ENCODE data around the gene BST1.

BST1 gene, protein sequence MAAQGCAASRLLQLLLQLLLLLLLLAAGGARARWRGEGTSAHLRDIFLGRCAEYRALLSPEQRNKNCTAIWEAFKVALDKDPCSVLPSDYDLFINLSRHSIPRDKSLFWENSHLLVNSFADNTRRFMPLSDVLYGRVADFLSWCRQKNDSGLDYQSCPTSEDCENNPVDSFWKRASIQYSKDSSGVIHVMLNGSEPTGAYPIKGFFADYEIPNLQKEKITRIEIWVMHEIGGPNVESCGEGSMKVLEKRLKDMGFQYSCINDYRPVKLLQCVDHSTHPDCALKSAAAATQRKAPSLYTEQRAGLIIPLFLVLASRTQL

DNA sequence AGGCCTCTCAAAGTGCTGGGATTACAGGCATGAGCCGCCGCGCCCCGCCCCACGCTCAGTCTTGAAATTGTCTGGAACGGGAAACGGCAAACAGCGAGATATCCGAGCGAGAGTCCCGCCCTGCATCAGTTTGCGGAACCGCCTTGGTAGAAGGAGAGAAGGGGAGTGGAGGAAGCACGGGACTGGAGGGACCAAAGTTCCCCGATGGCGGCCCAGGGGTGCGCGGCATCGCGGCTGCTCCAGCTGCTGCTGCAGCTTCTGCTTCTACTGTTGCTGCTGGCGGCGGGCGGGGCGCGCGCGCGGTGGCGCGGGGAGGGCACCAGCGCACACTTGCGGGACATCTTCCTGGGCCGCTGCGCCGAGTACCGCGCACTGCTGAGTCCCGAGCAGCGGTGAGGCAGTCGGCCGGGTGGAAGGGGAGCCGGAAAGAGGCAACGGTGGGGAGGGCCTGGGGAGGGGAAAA lies at the start of gene BST1:
BST1 (plus strand) TSS at position 125 of the 463 bp plus-strand sequence; CDS start at position 205, 80 bp downstream.
- peak; percentile 29 for DNase-seq

DNA sequence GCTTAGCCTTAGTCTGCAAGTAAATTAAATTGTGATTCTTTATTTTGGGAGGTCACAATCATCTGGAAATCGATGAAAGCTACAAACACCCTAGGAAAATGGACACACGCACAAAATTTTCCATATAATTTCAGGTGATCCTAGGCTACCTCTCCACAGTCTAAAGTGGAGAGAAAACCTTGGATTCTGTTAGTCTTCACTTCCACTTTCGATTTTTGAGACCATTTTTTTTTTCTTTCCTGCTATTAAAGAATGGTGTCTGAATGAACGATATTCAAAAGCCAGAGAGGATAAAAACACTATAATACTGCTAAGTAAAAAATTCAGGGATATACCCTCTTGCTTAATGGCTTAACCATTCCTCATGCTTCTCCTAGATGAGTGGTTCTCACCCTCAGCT lies 49.4 kb upstream of the BST1 start:
- no peak for DNase-seq

DNA sequence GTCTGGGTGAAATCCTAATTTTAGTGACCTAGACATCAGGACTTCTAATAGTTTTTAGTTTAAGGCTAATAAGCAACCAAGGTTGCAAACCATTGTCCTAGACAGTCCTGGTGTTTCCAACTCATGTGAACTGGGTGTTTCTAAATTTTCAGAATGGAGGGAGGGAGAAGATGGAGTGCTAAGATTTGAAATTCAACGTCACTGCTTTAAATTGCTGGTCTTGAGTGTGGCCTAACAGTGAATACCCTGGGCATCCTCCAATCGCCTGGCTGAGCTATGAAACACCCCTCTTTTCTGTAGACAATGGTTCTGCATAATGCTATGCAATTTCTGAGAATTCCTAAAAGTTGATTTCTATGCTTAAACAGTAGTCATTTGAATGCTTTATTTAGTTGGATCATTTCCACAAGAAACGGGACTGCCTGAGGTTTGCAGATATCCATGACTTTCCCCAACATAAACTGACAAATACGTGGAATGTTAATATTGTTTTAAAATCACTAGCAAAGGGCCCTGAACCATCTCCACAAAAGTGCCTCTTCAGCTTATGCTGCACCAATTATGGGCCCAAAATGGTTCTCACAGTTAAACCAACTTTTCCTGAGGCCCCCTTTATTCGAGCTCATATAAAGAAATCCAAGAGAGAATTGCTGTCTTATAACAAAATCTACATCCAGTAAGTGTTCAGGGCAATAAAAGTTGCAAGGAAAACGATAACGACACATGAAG lies 48.8 kb upstream of the BST1 start:
- no peak for DNase-seq

DNA sequence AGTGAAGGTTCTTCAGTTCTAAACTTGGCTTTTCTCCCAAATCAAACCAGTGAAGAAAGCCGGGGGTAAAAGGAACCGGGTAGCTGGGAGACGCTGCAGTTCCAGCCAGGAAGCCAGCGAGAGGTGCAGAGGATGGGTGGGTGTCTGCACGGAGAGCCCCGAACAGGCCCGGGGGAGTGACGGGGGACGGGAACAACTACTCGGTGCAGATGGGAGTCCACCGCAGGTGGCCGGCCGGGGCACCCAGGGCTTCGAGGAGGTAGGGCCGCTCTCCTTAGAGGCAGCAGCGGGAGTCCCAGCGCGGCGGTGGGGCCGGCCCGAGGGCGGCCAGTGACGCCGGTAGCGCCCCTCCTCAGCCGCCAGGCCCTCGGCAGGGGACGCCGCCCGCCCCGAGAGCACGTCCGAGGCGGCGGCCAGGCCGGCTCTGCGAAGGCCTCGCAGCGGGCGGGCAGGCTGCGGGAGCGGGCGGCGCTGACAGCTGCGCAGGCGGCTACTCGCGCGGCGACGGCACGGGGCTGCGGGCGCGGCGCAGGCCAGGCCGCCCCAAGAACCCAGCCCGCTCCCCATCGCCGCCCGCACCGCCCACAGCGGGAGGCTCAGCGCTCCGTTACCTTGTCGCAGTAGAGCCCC lies 48.2 kb upstream of the BST1 start:
- DNase-seq = no peak

DNA sequence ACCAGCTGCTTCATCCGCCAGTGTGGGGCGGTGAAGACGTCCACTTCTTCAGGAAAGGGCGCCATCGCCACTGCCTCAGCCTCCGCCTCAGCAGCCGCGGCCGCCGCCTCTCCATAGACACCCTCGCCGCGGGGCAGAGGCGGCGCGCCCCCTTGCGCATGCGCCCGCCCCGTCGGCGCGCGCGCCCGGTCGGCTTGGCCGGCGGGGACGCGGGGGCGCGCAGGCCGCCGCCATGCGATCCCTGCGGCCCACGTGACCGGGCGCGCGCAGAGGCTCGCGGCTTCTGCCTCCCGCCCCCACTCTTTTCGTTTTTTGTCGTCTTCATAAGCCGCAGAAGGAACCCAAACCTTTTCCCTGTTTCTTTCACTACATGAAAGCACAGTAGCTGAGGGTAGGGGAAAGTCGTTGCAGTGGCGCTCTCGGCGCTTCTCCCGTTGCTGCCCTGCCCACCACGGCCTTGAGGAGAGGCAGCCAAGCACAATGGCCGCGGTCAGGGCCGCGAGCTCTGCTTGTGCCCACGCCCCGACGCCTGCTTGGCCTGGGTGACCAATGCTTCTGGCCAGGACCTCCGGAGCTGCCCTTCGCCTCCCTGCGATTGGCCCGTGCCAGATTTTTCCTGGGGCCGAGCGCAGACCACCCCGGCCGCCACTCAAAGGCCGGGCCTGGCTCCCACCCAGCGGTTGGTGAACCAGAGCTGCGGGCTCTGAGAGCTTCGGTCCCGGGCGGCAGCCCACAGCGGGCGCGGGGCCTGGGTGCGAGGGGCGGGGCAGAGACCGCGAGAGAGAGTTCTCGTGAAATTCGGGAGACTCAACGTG lies 47.4 kb upstream of the BST1 start, which contains the start of gene FBXL5:
FBXL5 (minus strand) TSS at position 135 of the 815 bp plus-strand sequence; CDS start at position 65, 70 bp downstream.
- peak; percentile 78 for DNase-seq

DNA sequence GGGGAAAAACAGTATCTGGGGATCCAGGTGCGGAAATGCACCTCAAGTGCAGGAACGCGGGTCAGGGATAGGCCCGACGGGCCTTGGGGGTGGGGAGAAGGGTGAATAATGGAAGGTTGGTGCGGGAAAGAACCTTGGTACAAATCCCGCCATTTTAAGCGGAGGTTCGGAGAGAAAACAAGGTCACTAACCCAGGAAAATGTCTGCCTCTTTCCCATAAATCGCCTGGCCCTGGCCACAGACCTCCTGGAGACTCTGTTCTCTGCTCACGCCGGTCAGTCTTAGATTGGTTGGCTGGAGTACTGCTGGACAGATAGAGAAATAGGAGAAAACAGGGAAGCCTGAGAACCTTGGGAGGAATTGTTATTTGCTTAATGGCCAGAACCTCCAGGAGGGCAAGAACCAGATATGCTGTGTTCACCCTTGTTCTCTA lies 46.8 kb upstream of the BST1 start:
- no peak for DNase-seq

DNA sequence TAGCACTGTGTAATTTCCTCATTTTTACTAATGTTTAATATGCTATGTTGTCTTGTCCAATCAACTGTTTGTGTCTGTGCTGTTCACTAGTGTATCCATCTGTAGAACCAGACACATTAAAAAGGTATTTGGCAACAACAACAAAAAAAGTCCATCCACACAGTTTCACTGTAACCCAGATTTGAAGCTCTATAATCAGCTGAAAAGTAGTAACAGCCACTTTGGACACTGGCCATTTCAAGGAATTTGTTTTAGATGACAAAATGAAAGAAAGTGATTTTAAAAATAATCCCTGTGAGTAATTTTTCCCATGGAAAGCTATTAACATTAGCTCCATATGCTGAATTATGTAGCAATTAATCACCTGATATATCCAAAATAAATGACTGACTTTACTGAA lies 45.5 kb upstream of the BST1 start:
- DNase-seq = no peak

DNA sequence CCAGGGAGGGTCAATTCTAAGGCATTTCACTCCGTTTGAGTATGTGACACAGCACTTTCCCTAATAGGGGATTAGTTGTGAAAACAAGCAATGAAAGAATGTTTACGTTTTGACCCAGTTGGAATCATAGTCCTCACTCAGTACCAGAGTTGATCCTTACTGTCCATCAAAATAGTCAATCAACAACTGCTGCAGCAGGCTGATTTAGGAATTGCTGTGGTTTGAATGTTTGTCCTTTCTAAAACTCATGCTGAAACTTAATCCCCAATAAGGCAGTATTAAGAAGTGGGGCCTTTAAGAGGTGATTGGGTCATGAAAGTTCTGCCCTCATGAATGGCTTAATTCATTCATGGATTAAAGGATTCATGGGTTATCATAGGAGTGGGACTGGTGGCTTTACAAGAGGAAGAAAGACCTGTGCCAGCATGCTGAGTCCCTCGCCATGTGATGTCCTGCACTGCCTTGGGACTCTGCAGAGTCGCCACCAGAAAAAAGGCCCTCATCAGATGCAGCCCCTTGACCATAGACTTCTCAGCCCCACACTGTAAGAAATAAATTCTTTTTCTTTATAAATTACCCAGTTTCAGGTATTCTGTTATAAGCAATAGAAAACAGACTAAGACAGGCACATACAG lies 44.6 kb upstream of the BST1 start:
- no peak for DNase-seq

DNA sequence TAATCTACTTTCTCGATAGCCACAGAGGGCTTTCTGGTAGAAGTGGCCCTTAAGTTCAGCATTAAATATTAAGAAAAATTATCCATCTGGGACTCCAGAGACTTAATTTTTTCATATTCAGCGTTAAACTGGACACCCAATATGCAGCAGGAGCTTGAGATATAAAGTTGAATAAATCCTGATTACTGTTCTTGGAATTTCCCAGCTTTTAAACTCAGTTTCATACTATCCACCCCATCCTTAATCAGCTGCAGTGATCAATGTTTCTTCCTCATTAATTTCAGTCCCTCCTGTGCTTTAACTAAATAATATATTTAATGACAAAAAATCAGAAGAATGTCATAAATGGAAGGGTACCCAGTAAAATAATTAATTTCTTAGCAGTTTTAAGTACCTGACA lies 44.1 kb upstream of the BST1 start:
- no peak for DNase-seq

DNA sequence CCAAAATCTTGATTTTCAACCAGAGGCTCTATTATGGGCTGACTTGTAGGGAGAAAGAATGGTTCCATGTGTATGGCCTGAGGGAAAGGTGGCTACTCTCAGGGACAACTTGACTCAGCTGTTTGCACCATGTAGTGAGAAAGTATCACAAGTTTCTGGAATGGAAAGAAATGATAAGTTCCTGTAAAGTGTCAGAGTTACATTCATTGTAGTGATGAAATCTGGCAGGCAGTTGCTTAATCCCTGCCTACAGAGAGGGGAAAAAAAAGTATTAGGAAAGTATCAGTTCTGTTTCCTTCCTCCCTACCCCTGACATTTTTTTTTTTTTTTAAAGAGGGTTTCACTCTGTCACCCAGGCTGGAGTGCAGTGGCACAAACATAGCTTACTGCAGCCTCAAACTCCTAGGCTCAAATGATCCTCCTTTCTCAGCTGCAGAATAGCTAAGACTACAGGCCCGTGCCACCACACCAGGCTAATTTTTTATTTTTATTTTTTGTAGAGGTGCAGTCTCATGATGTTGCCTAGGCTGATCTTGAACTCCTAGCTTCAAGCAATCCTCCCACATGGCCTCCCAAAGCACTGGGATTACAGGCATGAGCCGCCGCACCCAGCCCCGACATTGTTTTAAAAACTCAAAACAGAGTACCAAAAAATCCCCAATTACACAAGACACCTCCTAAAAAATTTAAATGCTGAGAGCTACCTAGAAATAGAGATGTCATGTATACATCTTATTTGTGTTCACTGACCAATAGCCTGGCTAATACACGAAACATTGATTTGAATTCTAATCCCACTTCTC lies 42.9 kb upstream of the BST1 start:
- DNase-seq = no peak

DNA sequence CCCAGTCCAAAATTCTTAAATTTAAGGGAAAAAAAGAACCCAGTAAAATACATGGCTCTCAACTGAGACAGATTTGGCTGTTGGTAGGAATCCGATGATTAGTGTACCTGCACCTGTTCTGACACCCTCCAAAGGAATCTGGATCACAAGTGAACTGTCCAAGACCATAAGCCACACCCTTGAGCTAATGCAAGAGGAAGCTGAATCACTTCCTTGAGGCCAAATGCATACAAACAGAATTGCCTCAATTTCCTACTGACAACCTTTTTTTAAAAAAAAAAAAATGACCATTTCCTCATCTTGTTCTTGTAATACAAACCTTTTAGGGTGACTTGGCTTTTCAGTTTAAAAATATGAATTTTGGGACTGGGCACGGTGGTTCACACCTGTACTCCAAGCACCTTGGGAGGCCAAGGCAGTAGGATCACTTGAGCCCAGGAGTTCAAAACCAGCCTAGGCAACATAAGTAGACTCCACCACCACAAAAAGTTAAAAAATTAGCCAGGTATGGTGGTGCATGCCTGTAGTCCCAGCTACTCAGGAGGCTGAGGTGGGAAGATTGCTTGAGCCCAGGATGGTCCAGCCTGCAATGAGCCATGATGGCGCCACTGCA lies 37.0 kb upstream of the BST1 start:
- DNase-seq = no peak

DNA sequence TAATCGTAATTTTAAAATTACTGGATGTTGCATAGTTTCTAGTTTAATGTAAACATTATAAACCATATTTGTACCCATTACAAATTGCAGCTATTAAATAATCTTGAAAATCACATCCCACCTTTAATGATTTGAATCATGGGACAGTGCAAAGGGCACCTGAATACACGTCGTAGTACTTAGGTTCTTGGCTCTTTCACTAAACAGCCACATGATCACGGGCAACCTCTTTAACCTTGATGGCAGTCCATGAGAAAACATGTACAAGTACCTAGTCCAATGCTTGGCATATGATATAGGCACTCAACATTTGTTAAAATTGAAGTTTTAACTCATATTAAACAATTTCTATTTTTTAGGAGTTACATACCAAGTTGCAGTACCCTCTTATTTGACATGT lies 35.9 kb upstream of the BST1 start:
- no peak for DNase-seq

DNA sequence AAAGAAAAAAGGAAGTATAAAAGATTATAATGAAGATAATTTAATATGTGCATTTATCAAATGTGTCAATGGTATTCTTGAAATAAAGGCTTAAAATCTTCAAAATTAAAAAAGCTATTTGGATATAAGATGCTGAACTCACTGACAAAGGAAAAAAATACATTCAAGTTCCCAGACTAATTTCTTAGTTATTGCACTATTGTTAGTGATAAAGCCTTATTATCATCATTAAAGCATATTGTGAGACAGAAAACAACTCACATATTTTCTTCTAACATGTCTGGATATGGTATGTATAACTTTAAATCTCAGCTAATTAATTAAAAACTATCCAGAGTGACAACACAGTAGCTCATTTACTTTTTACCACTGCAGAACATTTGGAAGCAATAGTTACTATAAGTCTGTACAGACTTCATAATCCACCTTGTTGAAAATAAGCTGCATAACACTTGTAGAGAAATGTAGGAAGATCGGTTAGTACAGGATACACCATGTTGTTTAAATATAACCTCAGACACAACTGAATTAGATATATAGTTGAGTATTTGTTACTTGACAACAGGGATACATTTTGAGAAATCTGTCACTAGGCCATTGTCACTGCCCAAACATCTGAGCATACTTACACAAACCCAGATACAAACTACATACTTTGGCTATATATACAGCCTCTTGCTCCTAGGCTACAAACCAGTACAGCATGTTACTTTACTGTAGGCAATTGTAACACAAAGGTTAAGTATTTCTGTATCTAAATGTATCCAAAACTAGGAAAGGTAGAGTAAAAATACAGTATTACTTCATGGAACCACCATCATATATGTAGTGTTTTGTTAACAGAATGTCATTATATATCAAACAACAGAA lies 34.1 kb upstream of the BST1 start:
- no peak for DNase-seq

DNA sequence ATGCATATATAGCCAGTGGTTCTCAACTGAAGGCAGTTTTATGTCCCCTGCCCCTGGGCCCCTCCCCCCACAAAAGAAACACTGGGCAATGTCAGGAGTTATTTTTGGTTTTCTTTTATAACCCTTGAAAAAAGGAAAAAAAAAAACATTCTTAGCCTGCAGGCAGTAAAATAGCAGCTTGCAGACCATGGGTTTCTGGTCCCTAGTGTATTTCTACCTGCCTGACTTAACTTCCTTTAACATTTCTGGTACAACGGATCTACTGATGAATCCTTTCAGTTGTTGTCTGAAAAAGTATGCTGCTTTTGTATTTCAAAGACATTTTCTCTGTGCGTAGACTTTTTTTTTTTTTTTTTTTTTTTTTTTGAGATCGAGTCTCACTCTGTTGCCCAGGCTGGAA lies 32.3 kb upstream of the BST1 start:
- DNase-seq = no peak

DNA sequence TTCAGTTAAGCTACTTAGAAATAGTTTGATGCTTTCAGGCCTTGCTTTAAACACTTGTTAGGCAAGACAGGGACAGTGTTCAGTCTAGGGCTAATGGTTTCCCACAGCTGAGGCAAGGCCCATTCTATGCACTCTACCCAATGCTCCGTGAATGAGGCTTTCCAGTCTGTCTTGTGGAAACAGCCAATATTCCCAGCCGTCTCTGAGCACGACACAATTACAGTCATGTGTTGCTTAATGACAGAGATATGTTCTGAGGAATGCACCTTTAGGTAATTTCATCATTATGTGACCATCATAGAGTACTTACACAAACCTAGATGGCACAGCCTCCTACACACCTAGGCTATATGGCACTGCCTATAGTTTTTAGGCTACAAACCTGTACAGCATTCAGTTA lies 30.8 kb upstream of the BST1 start:
- no peak for DNase-seq

DNA sequence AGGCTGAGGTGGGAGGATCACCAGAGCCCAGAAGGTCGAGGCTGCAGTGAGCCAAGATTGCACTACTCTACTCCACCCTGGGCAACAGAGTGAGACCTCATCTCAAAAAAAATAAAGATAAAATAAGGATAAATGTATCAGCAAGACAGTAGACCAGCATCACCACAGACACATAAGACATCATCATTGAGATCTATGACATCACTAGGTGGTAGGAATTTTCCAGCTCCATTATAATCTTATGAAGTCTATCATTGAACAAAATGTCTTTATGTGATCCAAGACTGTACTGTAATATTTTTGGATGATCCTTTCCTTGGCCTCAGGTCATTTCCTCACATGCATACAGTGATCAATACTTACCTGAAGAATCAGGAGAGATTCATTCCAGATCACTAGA lies 29.5 kb upstream of the BST1 start:
- DNase-seq = no peak

DNA sequence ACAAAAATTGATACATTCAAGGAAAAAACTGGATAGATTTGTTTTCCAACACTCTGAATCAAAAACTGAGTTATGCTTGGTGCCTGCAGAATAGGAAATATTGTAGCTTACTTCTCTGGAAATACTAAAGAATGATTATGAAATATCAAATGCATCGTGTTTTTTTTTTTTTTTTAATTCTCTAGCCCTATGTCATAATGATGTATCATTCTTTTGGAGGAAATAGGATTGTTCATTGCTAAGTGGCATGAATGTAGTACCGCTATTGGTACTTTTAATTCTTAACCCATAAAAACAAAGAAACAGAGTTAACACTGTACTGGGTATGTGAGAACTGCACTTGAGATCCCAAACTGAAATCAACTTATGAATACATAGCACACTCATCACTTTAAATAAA lies 28.8 kb upstream of the BST1 start:
- no peak for DNase-seq

DNA sequence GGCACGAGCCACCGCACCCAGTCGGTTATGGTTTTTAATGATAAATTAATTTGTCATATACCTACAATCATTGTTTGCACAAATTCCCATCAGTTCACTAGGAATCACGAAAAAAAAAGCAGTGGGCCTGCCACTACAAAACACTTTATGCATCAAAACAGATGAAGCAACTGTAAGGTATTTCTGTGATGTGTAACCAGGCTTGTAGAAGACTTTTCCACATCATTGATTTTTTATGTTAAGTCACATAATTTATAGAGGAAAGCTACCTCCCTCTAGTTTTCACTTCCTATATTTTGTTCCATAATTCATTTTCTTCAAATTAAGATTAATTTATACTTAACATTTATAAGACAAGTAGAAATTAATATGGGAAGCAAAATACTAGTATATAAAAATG lies 27.9 kb upstream of the BST1 start:
- no peak for DNase-seq

DNA sequence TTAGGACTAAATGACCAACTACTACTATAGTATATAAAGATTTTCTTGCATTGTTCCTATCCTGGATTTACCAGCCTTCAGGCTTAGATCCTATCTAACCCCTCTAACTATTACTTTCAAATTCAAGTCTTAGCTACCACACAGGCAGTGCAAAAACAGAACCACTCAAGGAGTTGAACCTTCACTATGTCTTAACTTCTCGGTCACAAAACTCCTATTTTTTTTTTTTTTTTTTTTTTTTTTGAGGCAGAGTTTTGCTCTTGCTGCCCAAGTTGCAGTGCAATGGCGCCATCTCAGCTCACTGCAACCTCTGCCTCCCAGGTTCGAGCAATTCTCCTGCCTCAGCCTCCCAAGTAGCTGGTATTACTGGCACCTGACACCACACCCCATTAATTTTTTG lies 27.5 kb upstream of the BST1 start:
- DNase-seq = no peak

DNA sequence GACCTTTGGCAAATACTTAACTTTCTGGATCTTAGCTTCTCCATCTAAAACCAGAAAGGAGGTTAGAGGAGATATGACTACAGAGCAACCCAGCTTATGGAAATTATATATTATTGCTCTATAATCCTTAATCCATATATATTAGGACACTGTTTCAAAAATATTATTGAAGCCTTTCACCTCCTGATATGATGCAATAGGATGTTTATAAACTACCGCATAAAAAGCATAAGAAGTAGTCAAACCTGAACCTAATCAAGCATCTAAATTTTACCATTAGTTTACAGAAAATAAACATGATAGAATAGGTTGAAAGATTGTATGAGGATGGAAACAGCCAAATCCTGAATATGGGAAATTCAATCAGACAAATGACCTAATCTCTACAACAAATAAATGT lies 26.8 kb upstream of the BST1 start:
- DNase-seq = no peak

Data from activated effector memory CD4-positive, alpha-beta T cell treated with Interleukin-2 at 50 U/mL for 16 hours (primary cell).